Stimulated activated CD8-positive, alpha-beta memory T cell treated with anti-CD3 and anti-CD28 coated beads, Interleukin-15, amount 100 ng/mL, for 1 hour (primary cell): ENCODE data around the gene PPP1R13B.

Experiments used
- DNase-seq: peaks from one replicate; pipeline ENCODE4 v3.0.0-alpha.2; 2020; ENCODE audit warnings: low read depth

Gene PPP1R13B

GRCh38 chr14:103741876-103742275 lies 105.5 kb downstream of the PPP1R13B start:
- no peak for DNase-seq

- no peak for DNase-seq
Observed at GRCh38 chr14:103740991-103741689, 106.2 kb downstream of the PPP1R13B start.

GRCh38 chr14:103739793-103740501 lies 107.4 kb downstream of the PPP1R13B start:
- DNase-seq: no peak

- DNase-seq: no peak
Observed at GRCh38 chr14:103739466-103739792, 107.9 kb downstream of the PPP1R13B start.

- no peak for DNase-seq
Observed at GRCh38 chr14:103738701-103739451, 108.5 kb downstream of the PPP1R13B start.

GRCh38 chr14:103738166-103738565 lies 109.2 kb downstream of the PPP1R13B start:
- DNase-seq: no peak

GRCh38 chr14:103737432-103738045 lies 109.8 kb downstream of the PPP1R13B start:
- DNase-seq: no peak

GRCh38 chr14:103736546-103737431 lies 110.6 kb downstream of the PPP1R13B start:
- DNase-seq: no peak

GRCh38 chr14:103735815-103736545 lies 111.4 kb downstream of the PPP1R13B start:
- DNase-seq: no peak

- no peak for DNase-seq
Observed at GRCh38 chr14:103735439-103735814, 111.9 kb downstream of the PPP1R13B start.

- DNase-seq: no peak
Observed at GRCh38 chr14:103735022-103735421, 112.4 kb downstream of the PPP1R13B start.

GRCh38 chr14:103734081-103734888 lies 113.1 kb downstream of the PPP1R13B start:
- DNase-seq: no peak

GRCh38 chr14:103733651-103734050 lies 113.7 kb downstream of the PPP1R13B start:
- DNase-seq: no peak

GRCh38 chr14:103732868-103733620 lies 114.3 kb downstream of the PPP1R13B start:
- DNase-seq: no peak

- no peak for DNase-seq
Observed at GRCh38 chr14:103731916-103732867, 115.2 kb downstream of the PPP1R13B start.

GRCh38 chr14:103731481-103731880 lies 115.9 kb downstream of the PPP1R13B start:
- DNase-seq: no peak

GRCh38 chr14:103730490-103731035 lies 116.8 kb downstream of the PPP1R13B start:
- DNase-seq: no peak
